Adipocyte (in vitro differentiated cells): ENCODE measurements around the gene RRAGC.
"Not testable (repeated sequence)": the region's sequence is repeated elsewhere in the genome, so short reads cannot be mapped to it uniquely, and the experiment has no call there.

Experiments
- DNase-seq: peaks from one replicate; pipeline ENCODE4 v3.0.0-alpha.2; 2015; ENCODE audit warnings: low read depth
- H3K27me3 ChIP-seq: replicated peaks from 2 replicates; pipeline ENCODE4 v1.7.0; 2013; ENCODE audit warnings: mild to moderate bottlenecking, low read length, moderate library complexity; ENCODE audit not compliant: control insufficient read depth, insufficient read depth
- H3K36me3 ChIP-seq: 2 replicates; pipeline ENCODE4 v1.7.0; 2013; ENCODE audit warnings: low read length, mild to moderate bottlenecking, moderate library complexity; ENCODE audit not compliant: control insufficient read depth, insufficient read depth, severe bottlenecking
- H3K4me1 ChIP-seq: 2 replicates; pipeline ENCODE4 v1.7.0; 2013; ENCODE audit warnings: mild to moderate bottlenecking, low read length, moderate library complexity; ENCODE audit not compliant: control insufficient read depth, insufficient read depth
- H3K4me3 ChIP-seq: 2 replicates; pipeline ENCODE4 v1.7.0; 2013; ENCODE audit warnings: mild to moderate bottlenecking, low read length, moderate library complexity
- H3K9ac ChIP-seq: 2 replicates; pipeline ENCODE4 v1.7.0; 2013; ENCODE audit warnings: mild to moderate bottlenecking, low read length, moderate library complexity
- H3K9me3 ChIP-seq: 2 replicates; pipeline ENCODE4 v1.7.0; 2013; ENCODE audit warnings: mild to moderate bottlenecking, low read length, moderate library complexity; ENCODE audit not compliant: control insufficient read depth

RRAGC gene

GRCh38 chr1:38815903-38816627 is 43.5 kb downstream of the RRAGC start:
- H3K36me3 ChIP-seq = no peaks in the 10 kb centered on the region
- peaks cover 44% of the 10 kb centered on the region for H3K9me3 ChIP-seq
- peaks cover 86% of the 10 kb centered on the region for H3K27me3 ChIP-seq
- H3K9ac ChIP-seq = no peak overlapping the region
- no peak overlapping the region for H3K4me3 ChIP-seq
- DNase-seq = no peak
- no peaks in the 10 kb centered on the region for H3K4me1 ChIP-seq

GRCh38 chr1:38814984-38815464 is 44.5 kb downstream of the RRAGC start:
- Histone ChIP-seq H3K9ac (no peak overlapping the region), H3K4me1 (no peaks in the 10 kb centered on the region), H3K27me3 (peaks cover 86% of the 10 kb centered on the region), H3K4me3 (no peak overlapping the region), H3K9me3 (peaks cover 44% of the 10 kb centered on the region), H3K36me3 (no peaks in the 10 kb centered on the region)
- no peak for DNase-seq

- peaks cover 81% of the 10 kb centered on the region for H3K27me3 ChIP-seq
- no peaks in the 10 kb centered on the region for H3K36me3 ChIP-seq
Observed at GRCh38 chr1:38814444-38814983, 45.1 kb downstream of the RRAGC start.

GRCh38 chr1:38812981-38813380 is 46.6 kb downstream of the RRAGC start:
- Histone ChIP-seq H3K27me3 (peaks cover 76% of the 10 kb centered on the region), H3K9ac (no peak overlapping the region), H3K9me3 (peaks cover 44% of the 10 kb centered on the region), H3K4me3 (no peak overlapping the region), H3K4me1 (no peaks in the 10 kb centered on the region), H3K36me3 (no peaks in the 10 kb centered on the region)
- DNase-seq = no peak

More at GRCh38 chr1:38814444-38814983, 45.1 kb downstream of the RRAGC start:
- Histone ChIP-seq H3K4me3 (no peak overlapping the region), H3K4me1 (no peaks in the 10 kb centered on the region), H3K9ac (no peak overlapping the region), H3K9me3 (peaks cover 44% of the 10 kb centered on the region)
- no peak for DNase-seq

- not testable (repeated sequence) for H3K9ac ChIP-seq, DNase-seq, H3K36me3 ChIP-seq, H3K4me1 ChIP-seq, H3K4me3 ChIP-seq
- H3K27me3 ChIP-seq = peaks cover 71% of the 10 kb centered on the region
- peaks cover 33% of the 10 kb centered on the region for H3K9me3 ChIP-seq
Observed at GRCh38 chr1:38811466-38811865, 48.1 kb downstream of the RRAGC start.

GRCh38 chr1:38806090-38806489 is 53.5 kb downstream of the RRAGC start:
- H3K9me3 ChIP-seq = no peaks in the 10 kb centered on the region
- peaks cover 61% of the 10 kb centered on the region for H3K27me3 ChIP-seq
- H3K4me1 ChIP-seq = no peaks in the 10 kb centered on the region
- no peaks in the 10 kb centered on the region for H3K36me3 ChIP-seq
- no peak overlapping the region for H3K4me3 ChIP-seq
- no peak for DNase-seq
- H3K9ac ChIP-seq = no peak overlapping the region

- Histone ChIP-seq H3K4me3 (no peak overlapping the region), H3K9me3 (no peaks in the 10 kb centered on the region), H3K27me3 (peaks cover 55% of the 10 kb centered on the region), H3K4me1 (no peaks in the 10 kb centered on the region), H3K9ac (no peak overlapping the region), H3K36me3 (no peaks in the 10 kb centered on the region)
- no peak for DNase-seq
Observed at GRCh38 chr1:38805036-38805435, 54.5 kb downstream of the RRAGC start.

GRCh38 chr1:38804062-38804886 is 55.3 kb downstream of the RRAGC start:
- no peaks in the 10 kb centered on the region for H3K4me1 ChIP-seq
- peak overlapping the region; percentile 56 for H3K4me3 ChIP-seq
- no peak overlapping the region for H3K9ac ChIP-seq
- peak; percentile 48 for DNase-seq
- peaks cover 55% of the 10 kb centered on the region for H3K27me3 ChIP-seq
- no peaks in the 10 kb centered on the region for H3K36me3 ChIP-seq
- peaks cover 7% of the 10 kb centered on the region for H3K9me3 ChIP-seq

- H3K9ac ChIP-seq = no peak overlapping the region
- peak overlapping the region; percentile 56 for H3K4me3 ChIP-seq
- H3K36me3 ChIP-seq = no peaks in the 10 kb centered on the region
- no peaks in the 10 kb centered on the region for H3K4me1 ChIP-seq
- H3K9me3 ChIP-seq = peaks cover 11% of the 10 kb centered on the region
- no peak for DNase-seq
- H3K27me3 ChIP-seq = peaks cover 51% of the 10 kb centered on the region
Observed at GRCh38 chr1:38803647-38804046, 55.9 kb downstream of the RRAGC start.

- no peaks in the 10 kb centered on the region for H3K4me1 ChIP-seq
Observed at GRCh38 chr1:38800720-38801671, 58.6 kb downstream of the RRAGC start.

More at GRCh38 chr1:38800720-38801671, 58.6 kb downstream of the RRAGC start:
- no peaks in the 10 kb centered on the region for H3K36me3 ChIP-seq
- H3K9me3 ChIP-seq = peaks cover 14% of the 10 kb centered on the region
- H3K9ac ChIP-seq = no peak overlapping the region
- H3K27me3 ChIP-seq = peaks cover 36% of the 10 kb centered on the region
- no peak overlapping the region for H3K4me3 ChIP-seq
- no peak for DNase-seq
